WTC11 (cell line): ENCODE results near the gene SAPCD2.

Experiments
- AFF4 ChIP-seq: sonication (generic); formaldehyde crosslinking; IDR thresholded peaks from 2 replicates; pipeline ENCODE4 v1.8.1; 2023; ENCODE audit warnings: mild to moderate bottlenecking, missing genetic modification reagents, borderline replicate concordance
- ATF1 ChIP-seq: sonication (generic); formaldehyde crosslinking; IDR thresholded peaks from 2 replicates; pipeline ENCODE4 v1.8.1; 2023; ENCODE audit warnings: mild to moderate bottlenecking, moderate library complexity, missing genetic modification reagents
- ATF3 ChIP-seq: sonication (generic); formaldehyde crosslinking; conservative IDR thresholded peaks from 2 replicates; pipeline ENCODE4 v1.8.1; 2022; ENCODE audit warnings: mild to moderate bottlenecking, missing genetic modification reagents
- CTCF ChIP-seq: fragments of 200-600 bp; IDR thresholded peaks from 2 replicates; pipeline ENCODE4 v1.8.0; 2022; ENCODE audit warnings: antibody characterized with exemption
- HMGA2 ChIP-seq: fragments of 250-450 bp; sonication (Bioruptor Pico); IDR thresholded peaks from 2 replicates; pipeline ENCODE4 v1.4.0; 2021; ENCODE audit warnings: mild to moderate bottlenecking, moderate library complexity
- MAX ChIP-seq: sonication (generic); formaldehyde crosslinking; IDR thresholded peaks from 2 replicates; pipeline ENCODE4 v1.8.0; 2022; ENCODE audit warnings: mild to moderate bottlenecking, missing genetic modification reagents
- USF1 ChIP-seq: sonication (generic); formaldehyde crosslinking; IDR thresholded peaks from 2 replicates; pipeline ENCODE4 v1.8.0; 2022; ENCODE audit warnings: mild to moderate bottlenecking, missing genetic modification reagents

- TF ChIP-seq ATF1 (CRISPR knock-in tag) (no peak), HMGA2 (CRISPR knock-in tag) (no peak), USF1 (no peak), AFF4 (CRISPR knock-in tag) (no peak), MAX (CRISPR knock-in tag) (no peak; the same call in 1 of the 2 replicates), CTCF (no peak), ATF3 (CRISPR knock-in tag) (no peak)
Observed at GRCh38 chr9:137085920-137086530, 15.7 kb upstream of the SAPCD2 start.
